Measurements from ENCODE around the gene CMTM4.

DNA sequence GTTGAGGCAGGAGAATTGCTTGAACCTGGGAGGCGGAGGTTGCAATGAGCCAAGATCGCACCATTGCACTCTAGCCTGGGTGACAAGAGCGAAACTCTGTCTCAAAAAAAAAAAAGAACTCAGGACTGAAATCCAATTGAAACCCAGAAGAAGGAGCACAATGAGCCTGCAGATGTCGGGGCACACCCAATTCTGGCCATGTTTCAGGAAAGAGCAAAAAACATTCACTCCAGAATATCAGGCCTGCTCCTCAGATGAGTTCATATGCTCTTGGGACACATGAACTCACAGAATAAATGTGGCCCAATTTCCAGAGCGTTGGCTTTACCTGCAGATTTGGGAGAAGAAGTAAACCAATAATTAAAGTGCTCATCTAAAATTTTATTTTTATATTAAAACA lies 120.2 kb downstream of the CMTM4 start:
- TF ChIP-seq, protein P1, sequence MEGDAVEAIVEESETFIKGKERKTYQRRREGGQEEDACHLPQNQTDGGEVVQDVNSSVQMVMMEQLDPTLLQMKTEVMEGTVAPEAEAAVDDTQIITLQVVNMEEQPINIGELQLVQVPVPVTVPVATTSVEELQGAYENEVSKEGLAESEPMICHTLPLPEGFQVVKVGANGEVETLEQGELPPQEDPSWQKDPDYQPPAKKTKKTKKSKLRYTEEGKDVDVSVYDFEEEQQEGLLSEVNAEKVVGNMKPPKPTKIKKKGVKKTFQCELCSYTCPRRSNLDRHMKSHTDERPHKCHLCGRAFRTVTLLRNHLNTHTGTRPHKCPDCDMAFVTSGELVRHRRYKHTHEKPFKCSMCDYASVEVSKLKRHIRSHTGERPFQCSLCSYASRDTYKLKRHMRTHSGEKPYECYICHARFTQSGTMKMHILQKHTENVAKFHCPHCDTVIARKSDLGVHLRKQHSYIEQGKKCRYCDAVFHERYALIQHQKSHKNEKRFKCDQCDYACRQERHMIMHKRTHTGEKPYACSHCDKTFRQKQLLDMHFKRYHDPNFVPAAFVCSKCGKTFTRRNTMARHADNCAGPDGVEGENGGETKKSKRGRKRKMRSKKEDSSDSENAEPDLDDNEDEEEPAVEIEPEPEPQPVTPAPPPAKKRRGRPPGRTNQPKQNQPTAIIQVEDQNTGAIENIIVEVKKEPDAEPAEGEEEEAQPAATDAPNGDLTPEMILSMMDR (IDR thresholded peaks at IDR 0.05), result no peak
- TF ChIP-seq POLR2A (IDR thresholded peaks at IDR 0.05) (no peak), EP300 (IDR thresholded peaks at IDR 0.05) (peak in 1 of 2 donors; percentile 17)

Measured in tibial nerve (tissue), 4 donors.